Ammon's horn (tissue), 1 donor: ENCODE data around the gene ZNF879.
A peak's percentile ranks its signal among the peaks of the same experiment; 100 is the strongest.

Experiments used
- DNase-seq: peaks from one replicate; pipeline ENCODE4 v3.0.0-alpha.2; 2016; ENCODE audit warnings: low spot score

The ZNF879 gene

GRCh38 chr5:179023528-179024189 is at the start of gene ZNF879:
Gene ZNF879 (plus strand): TSS chr5:179023804. CDS start chr5:179025005, 1,201 bp downstream.
- peak; percentile 95 for DNase-seq

GRCh38 chr5:178981381-178981780 is 42.2 kb upstream of the ZNF879 start:
- no peak for DNase-seq

GRCh38 chr5:178982941-178983340 is 40.7 kb upstream of the ZNF879 start:
- no peak for DNase-seq

- DNase-seq = no peak
Observed at GRCh38 chr5:178983728-178984127, 39.9 kb upstream of the ZNF879 start.

GRCh38 chr5:178984145-178985072 is 39.2 kb upstream of the ZNF879 start:
- no peak for DNase-seq

GRCh38 chr5:178986326-178986960 is 37.2 kb upstream of the ZNF879 start:
- no peak for DNase-seq

- DNase-seq = no peak
Observed at GRCh38 chr5:178988436-178989220, 35.0 kb upstream of the ZNF879 start.

GRCh38 chr5:178989311-178989710 is 34.3 kb upstream of the ZNF879 start:
- no peak for DNase-seq

- DNase-seq = no peak
Observed at GRCh38 chr5:178990491-178990890, 33.1 kb upstream of the ZNF879 start.

GRCh38 chr5:178991190-178992145 is 32.1 kb upstream of the ZNF879 start:
- DNase-seq = no peak

- DNase-seq = no peak
Observed at GRCh38 chr5:178992291-178992895, 31.2 kb upstream of the ZNF879 start.

- DNase-seq = no peak
Observed at GRCh38 chr5:178993236-178993765, 30.3 kb upstream of the ZNF879 start.

- DNase-seq = no peak
Observed at GRCh38 chr5:178993955-178994579, 29.5 kb upstream of the ZNF879 start.

GRCh38 chr5:178994580-178995340 is 28.8 kb upstream of the ZNF879 start, which contains the start of gene GRM6:
Gene GRM6 (minus strand): TSS chr5:178995320. CDS start chr5:178994944, 376 bp downstream.
- DNase-seq = no peak

- no peak for DNase-seq
Observed at GRCh38 chr5:178995341-178995690, 28.3 kb upstream of the ZNF879 start.

- DNase-seq = no peak
Observed at GRCh38 chr5:178996156-178996555, 27.4 kb upstream of the ZNF879 start.

- DNase-seq = no peak
Observed at GRCh38 chr5:178997191-178997590, 26.4 kb upstream of the ZNF879 start.

GRCh38 chr5:178998441-178998840 is 25.2 kb upstream of the ZNF879 start:
- DNase-seq = no peak

GRCh38 chr5:179006564-179006963 is 17.0 kb upstream of the ZNF879 start:
- no peak for DNase-seq
